ENCODE data around the gene BBS10. TPM values are rescaled to one million over a fixed set of nuclear protein-coding genes. Genes with fewer than 3 reads are reported as not detected.

Gene BBS10
- 9.1 and 10.8 TPM in 2 replicates for total RNA-seq

GRCh38 chr12:76348079-76348901 is at the start of gene BBS10:
BBS10 (minus strand) TSS chr12:76348415; CDS start chr12:76348358, 57 bp downstream.

Other genes starting within 250 kb of the BBS10 start
- gene OSBPL8, start 211.4 kb upstream of the BBS10 start, total RNA-seq = 53.8 and 67.8 TPM in 2 replicates